ENCODE measurements around the gene REEP6.
"Not testable (repeated sequence)": the region's sequence is repeated elsewhere in the genome, so short reads cannot be mapped to it uniquely, and the experiment has no call there.

Gene REEP6

GRCh38 chr19:1490311-1491113 is 469 bp upstream of the REEP6 start, which contains the start of gene PCSK4:
Gene PCSK4 (minus strand): TSS chr19:1490350. CDS start chr19:1490346, 4 bp downstream.
- DNase-seq (ENCODE audit: low spot score): peak; percentile 99

GRCh38 chr19:1491849-1492170 is 829 bp downstream of the REEP6 start:
- no peak for DNase-seq (ENCODE audit: low spot score)

GRCh38 chr19:1492474-1493006 is 1.6 kb downstream of the REEP6 start:
- no peak for DNase-seq (ENCODE audit: low spot score)

GRCh38 chr19:1494115-1494815 is 3.3 kb downstream of the REEP6 start:
- no peak for DNase-seq (ENCODE audit: low spot score)

GRCh38 chr19:1495051-1495798 is 4.2 kb downstream of the REEP6 start:
- DNase-seq (ENCODE audit: low spot score): no peak

GRCh38 chr19:1495799-1496713 is 5.1 kb downstream of the REEP6 start:
- no peak for DNase-seq (ENCODE audit: low spot score)

- DNase-seq (ENCODE audit: low spot score): no peak
These were observed 6.0 kb downstream of the REEP6 start for GRCh38 chr19:1496714-1497577.

GRCh38 chr19:1497578-1498235 is 6.7 kb downstream of the REEP6 start:
- no peak for DNase-seq (ENCODE audit: low spot score)

- not testable (repeated sequence) for DNase-seq (ENCODE audit: low spot score)
These were observed 8.2 kb downstream of the REEP6 start for GRCh38 chr19:1499231-1499630.

GRCh38 chr19:1501200-1501595 is 10.2 kb downstream of the REEP6 start:
- no peak for DNase-seq (ENCODE audit: low spot score)

- no peak for DNase-seq (ENCODE audit: low spot score)
These were observed 11.6 kb downstream of the REEP6 start for GRCh38 chr19:1502433-1503088.

- DNase-seq (ENCODE audit: low spot score): no peak
These were observed 12.3 kb downstream of the REEP6 start for GRCh38 chr19:1503089-1503924.

- no peak for DNase-seq (ENCODE audit: low spot score)
These were observed 13.2 kb downstream of the REEP6 start for GRCh38 chr19:1503925-1504773.

- no peak for DNase-seq (ENCODE audit: low spot score)
These were observed 14.0 kb downstream of the REEP6 start for GRCh38 chr19:1505012-1505411.

GRCh38 chr19:1505991-1506881 is 15.3 kb downstream of the REEP6 start:
- DNase-seq (ENCODE audit: low spot score): no peak

- no peak for DNase-seq (ENCODE audit: low spot score)
These were observed 16.2 kb downstream of the REEP6 start for GRCh38 chr19:1507192-1507660.

All from cerebellar cortex (tissue), 1 donor.